ENCODE measurements around the gene DTX1. TPM values are rescaled to one million over a fixed set of nuclear protein-coding genes. Genes with fewer than 3 reads are reported as not detected.
A peak's percentile ranks its signal among the peaks of the same experiment; 100 is the strongest.

Gene DTX1
- total RNA-seq, 1 experiment from 2014 or later, result 3.0 TPM

DNA sequence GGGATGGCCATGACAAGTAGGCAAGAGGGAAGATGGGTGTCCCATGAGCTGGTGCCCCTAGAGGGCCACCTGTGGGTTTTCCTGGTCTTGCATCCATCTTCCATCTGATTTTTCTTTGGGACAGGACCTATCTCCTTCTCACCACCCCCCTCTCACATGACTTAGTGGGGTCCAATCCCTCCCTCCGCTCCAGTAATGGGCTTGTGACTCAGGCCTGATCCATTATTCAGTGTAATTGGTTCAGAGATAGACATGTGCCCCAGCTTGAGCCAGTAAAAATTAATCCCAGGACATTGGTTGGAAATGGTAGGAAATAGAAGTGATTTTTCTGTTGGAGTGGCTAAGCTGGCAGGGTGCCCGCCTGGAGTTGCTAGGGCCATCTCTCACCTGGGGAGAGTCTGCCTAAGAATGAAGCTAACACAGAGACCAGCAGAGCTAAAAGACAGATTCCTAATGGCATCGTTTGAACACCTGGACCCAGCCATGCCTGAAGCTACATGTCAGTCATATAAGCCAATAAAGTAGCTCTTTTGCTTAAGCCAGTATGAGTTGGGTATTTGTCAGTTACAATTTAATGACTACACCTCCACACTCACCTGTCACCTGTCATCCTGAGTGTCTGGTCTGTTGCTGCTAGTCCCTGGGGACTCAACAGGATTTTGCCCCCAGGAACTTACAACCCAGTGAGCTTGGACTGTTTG lies 64.3 kb downstream of the DTX1 start:
- H3K4me3 Mint-ChIP-seq, result peak overlapping the region in 1 of 2 experiments; percentile 18; a peak in 1 of 5 replicates
- no peak overlapping the region for H2BK15ac ChIP-seq (ENCODE audit: low read depth, low read length)
- H3K27ac ChIP-seq (ENCODE audit: insufficient read length, low read depth, low read length), result no peak overlapping the region
- H3K56ac ChIP-seq (ENCODE audit: insufficient read length, low read depth, low read length), result no peak overlapping the region
- no peak overlapping the region for H3T11ph ChIP-seq (ENCODE audit: low read length)
- H2BK20ac ChIP-seq (ENCODE audit: low read depth, low read length, poor library complexity, severe bottlenecking), result no peak overlapping the region
- no peak overlapping the region for H3K23ac ChIP-seq (ENCODE audit: insufficient read length, low read depth, low read length)
- H4K20me1 ChIP-seq (ENCODE audit: control insufficient read depth, insufficient read depth, insufficient read length), result no peaks in the 10 kb centered on the region
- DNase-seq, result no peak
- no peak overlapping the region for H4K91ac ChIP-seq (ENCODE audit: insufficient read length, low read depth, low read length)
- no peak overlapping the region for H3K9ac ChIP-seq (ENCODE audit: extremely low read depth, insufficient read length, low read length)
- H3K4ac ChIP-seq (ENCODE audit: low read depth, low read length), result no peak overlapping the region
- no peaks in the 10 kb centered on the region for H3K79me2 ChIP-seq (ENCODE audit: insufficient read depth, low read length)
- no peak overlapping the region for H4K8ac ChIP-seq (replicated peaks; ENCODE audit: insufficient read length, low read depth, low read length)
- no peaks in the 10 kb centered on the region for H3K27me3 ChIP-seq (ENCODE audit: insufficient read depth, low read length)
- no peak overlapping the region for H3K14ac ChIP-seq (ENCODE audit: insufficient read depth, low read length)
- peaks cover 2 to 11% of the 10 kb centered on the region in 2 experiments; a peak in 3 of 4 replicates for H3K4me1 Mint-ChIP-seq
- H3K23me2 ChIP-seq (ENCODE audit: insufficient read length, low read depth, low read length, poor library complexity, severe bottlenecking), result no peaks in the 10 kb centered on the region
- no peaks in the 10 kb centered on the region for H3K79me1 ChIP-seq (ENCODE audit: insufficient read depth, low read depth, low read length, poor library complexity, severe bottlenecking)
- no peaks in the 10 kb centered on the region for H3K4me1 ChIP-seq (ENCODE audit: insufficient read depth, low read length)
- peaks cover 3% of the 10 kb centered on the region for H3K27me3 Mint-ChIP-seq (ENCODE audit: low read depth)
- no CpG with 5 or more reads among the region's 3 CpGs for WGBS (ENCODE audit: extremely low coverage, insufficient read length, low lambda C conversion rate)
- no peak overlapping the region for H4K5ac ChIP-seq (ENCODE audit: insufficient read length, low read depth, low read length)
- no peak overlapping the region for H2AFZ ChIP-seq (ENCODE audit: low read length)
- peak overlapping the region in 1 of 3 experiments; percentile 62; a peak in 1 of 7 replicates for H3K27ac Mint-ChIP-seq
- H2AK5ac ChIP-seq (ENCODE audit: insufficient read length, low read length), result no peak overlapping the region
- H3K9me3 Mint-ChIP-seq, result peaks cover 4 to 7% of the 10 kb centered on the region in 2 experiments; a peak in 4 of 5 replicates
- H2BK12ac ChIP-seq (ENCODE audit: insufficient read length, low read depth, low read length), result no peak overlapping the region
- TF ChIP-seq, protein P1, sequence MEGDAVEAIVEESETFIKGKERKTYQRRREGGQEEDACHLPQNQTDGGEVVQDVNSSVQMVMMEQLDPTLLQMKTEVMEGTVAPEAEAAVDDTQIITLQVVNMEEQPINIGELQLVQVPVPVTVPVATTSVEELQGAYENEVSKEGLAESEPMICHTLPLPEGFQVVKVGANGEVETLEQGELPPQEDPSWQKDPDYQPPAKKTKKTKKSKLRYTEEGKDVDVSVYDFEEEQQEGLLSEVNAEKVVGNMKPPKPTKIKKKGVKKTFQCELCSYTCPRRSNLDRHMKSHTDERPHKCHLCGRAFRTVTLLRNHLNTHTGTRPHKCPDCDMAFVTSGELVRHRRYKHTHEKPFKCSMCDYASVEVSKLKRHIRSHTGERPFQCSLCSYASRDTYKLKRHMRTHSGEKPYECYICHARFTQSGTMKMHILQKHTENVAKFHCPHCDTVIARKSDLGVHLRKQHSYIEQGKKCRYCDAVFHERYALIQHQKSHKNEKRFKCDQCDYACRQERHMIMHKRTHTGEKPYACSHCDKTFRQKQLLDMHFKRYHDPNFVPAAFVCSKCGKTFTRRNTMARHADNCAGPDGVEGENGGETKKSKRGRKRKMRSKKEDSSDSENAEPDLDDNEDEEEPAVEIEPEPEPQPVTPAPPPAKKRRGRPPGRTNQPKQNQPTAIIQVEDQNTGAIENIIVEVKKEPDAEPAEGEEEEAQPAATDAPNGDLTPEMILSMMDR (conservative IDR thresholded peaks at IDR 0.05), result no peak
- no peak overlapping the region for H2BK5ac ChIP-seq (ENCODE audit: insufficient read length, low read length)
- H3K4me2 ChIP-seq (ENCODE audit: insufficient read depth, insufficient read length, low read length), result no peak overlapping the region
- H2BK120ac ChIP-seq (ENCODE audit: low read depth, low read length, poor library complexity, severe bottlenecking), result no peak overlapping the region
- peaks cover 4 to 9% (median 4%) of the 10 kb centered on the region in 3 experiments; a peak in 5 of 7 replicates for H3K36me3 Mint-ChIP-seq (ENCODE audit: insufficient read depth in 1 of 3, low read depth in 3 of 3)
- no peaks in the 10 kb centered on the region for H3K9me3 ChIP-seq (ENCODE audit: control insufficient read depth, low read depth, low read length)
- H3K18ac ChIP-seq (ENCODE audit: insufficient read length, low read depth, low read length), result no peak overlapping the region

Measured in H9 (cell line).